HCT116 (cell line): Measurements from ENCODE around the gene OR10G3.

Source experiments
- CBX3 ChIP-seq: IDR thresholded peaks from 2 replicates; pipeline ENCODE4 v1.6.1; 2012; ENCODE audit warnings: low read depth
- CTCF ChIP-seq, 3 experiments: fragments of 200-600 bp in 1 of 3; sonication (generic) in 1 of 3; IDR thresholded peaks in 2 of 3; conservative IDR thresholded peaks in 1 of 3; 2 replicates each; pipeline ENCODE4 v1.5.1; 2012 to 2017; ENCODE audit warnings: low read depth in 2 of 3, low read length in 2 of 3, antibody characterized with exemption in 1 of 3, borderline replicate concordance in 1 of 3, control low read depth in 1 of 3, mild to moderate bottlenecking in 1 of 3, mixed read lengths in 1 of 3, mixed run types in 1 of 3, moderate library complexity in 1 of 3; ENCODE audit not compliant: insufficient read depth in 1 of 3
- EZH2 ChIP-seq: fragments of 200-600 bp; sonication (generic); IDR thresholded peaks from 2 replicates; pipeline ENCODE4 v1.6.1; 2017; ENCODE audit warnings: antibody characterized with exemption, mixed run types
- POLR2A ChIP-seq: IDR thresholded peaks from 2 replicates; pipeline ENCODE4 v1.7.0; 2011; ENCODE audit warnings: borderline replicate concordance; ENCODE audit not compliant: insufficient read depth, insufficient read length; ENCODE audit errors: extremely low read depth
- POLR2AphosphoS5 ChIP-seq: IDR thresholded peaks from 2 replicates; pipeline ENCODE4 v1.6.1; 2011; ENCODE audit warnings: mild to moderate bottlenecking, low read depth, low read length, moderate library complexity
- RAD21 ChIP-seq: IDR thresholded peaks from 2 replicates; pipeline ENCODE4 v1.6.1; 2012; ENCODE audit warnings: low read depth, mild to moderate bottlenecking
- TCF7L2 ChIP-seq: IDR thresholded peaks from 2 replicates; pipeline ENCODE4 v1.7.0; 2011; ENCODE audit warnings: borderline replicate concordance, inconsistent platforms; ENCODE audit not compliant: insufficient read depth, insufficient read length; ENCODE audit errors: extremely low read depth
- YY1 ChIP-seq: IDR thresholded peaks from 2 replicates; pipeline ENCODE4 v1.6.1; 2011; ENCODE audit warnings: low read length, low read depth, moderate library complexity, mild to moderate bottlenecking; ENCODE audit not compliant: insufficient replicate concordance; ENCODE audit errors: extremely low read depth

GRCh38 chr14:21537090-21537424 lies 42.8 kb downstream of the OR10G3 start:
- TF ChIP-seq POLR2A (no peak), CTCF (IDR thresholded peaks at IDR 0.05 in 2 of 3, conservative IDR thresholded peaks at IDR 0.05 in 1 of 3; ENCODE audit: borderline replicate concordance in 1 of 3, insufficient read depth in 1 of 3, low read depth in 2 of 3, low read length in 2 of 3) (no peak), RAD21 (no peak), EZH2 (no peak), POLR2AphosphoS5 (no peak), TCF7L2 (no peak), CBX3 (no peak), YY1 (no peak)
